NCI-H2107 treated with DMSO at 0.1 percent for 48 hours (cell line): ENCODE measurements around the gene TOR1B.
A peak's percentile ranks its signal among the peaks of the same experiment; 100 is the strongest.

Experiments
- DNase-seq: peaks from one replicate; lab custom pipeline; 2025; ENCODE audit not compliant: unreplicated experiment; lab: John Stamatoyannopoulos, UW

Gene TOR1B

GRCh38 chr9:129812385-129812784 lies 9.4 kb downstream of the TOR1B start:
- DNase-seq = no peak

GRCh38 chr9:129813661-129814060 lies 10.7 kb downstream of the TOR1B start:
- no peak for DNase-seq

GRCh38 chr9:129814432-129815223 lies 11.6 kb downstream of the TOR1B start:
- no peak for DNase-seq

GRCh38 chr9:129815278-129815677 lies 12.3 kb downstream of the TOR1B start:
- DNase-seq = no peak

- DNase-seq = no peak
Measured at GRCh38 chr9:129816501-129817435, 13.8 kb downstream of the TOR1B start.

GRCh38 chr9:129822898-129823541 lies 20.0 kb downstream of the TOR1B start:
- no peak for DNase-seq

GRCh38 chr9:129823542-129823934 lies 20.6 kb downstream of the TOR1B start:
- DNase-seq = no peak

GRCh38 chr9:129823935-129824601 lies 21.1 kb downstream of the TOR1B start, which contains the start of gene TOR1A:
TSS of gene TOR1A (minus strand) at chr9:129824136. CDS start at chr9:129824085, 51 bp downstream.
- peak; percentile 93 for DNase-seq

GRCh38 chr9:129826344-129826743 lies 23.4 kb downstream of the TOR1B start:
- no peak for DNase-seq

- DNase-seq = no peak
Measured at GRCh38 chr9:129826759-129827158, 23.8 kb downstream of the TOR1B start.

GRCh38 chr9:129828051-129828450 lies 25.1 kb downstream of the TOR1B start:
- no peak for DNase-seq

GRCh38 chr9:129828969-129829368 lies 26.0 kb downstream of the TOR1B start:
- no peak for DNase-seq

GRCh38 chr9:129832982-129833381 lies 30.0 kb downstream of the TOR1B start:
- no peak for DNase-seq

GRCh38 chr9:129834489-129835127 lies 31.6 kb downstream of the TOR1B start:
- DNase-seq = no peak

- peak; percentile 76 for DNase-seq
Measured at GRCh38 chr9:129835128-129835859, 32.3 kb downstream of the TOR1B start, which contains the start of the genes C9orf78 and USP20. TSS of gene C9orf78 (minus strand) at chr9:129835275. CDS start at chr9:129835221, 54 bp downstream. TSS of gene USP20 (plus strand) at chr9:129835458. CDS start at chr9:129852556, 17,098 bp downstream.

GRCh38 chr9:129835860-129836223 lies 32.9 kb downstream of the TOR1B start:
- no peak for DNase-seq

- no peak for DNase-seq
Measured at GRCh38 chr9:129836311-129837007, 33.5 kb downstream of the TOR1B start.

- no peak for DNase-seq
Measured at GRCh38 chr9:129838707-129839259, 35.8 kb downstream of the TOR1B start.
